NB4 (cell line): Measurements from ENCODE around the gene TARBP1.

Source experiments
- POLR2A ChIP-seq: IDR thresholded peaks from 2 replicates; pipeline ENCODE4 v1.6.1; 2011; ENCODE audit warnings: mild to moderate bottlenecking; ENCODE audit not compliant: insufficient read length; ENCODE audit errors: extremely low read depth
- TF ChIP-seq, protein P1 (sequence below): IDR thresholded peaks from one replicate; pipeline ENCODE4 v1.5.1; 2012; ENCODE audit warnings: low read depth, low read length

- TF ChIP-seq, protein P1, sequence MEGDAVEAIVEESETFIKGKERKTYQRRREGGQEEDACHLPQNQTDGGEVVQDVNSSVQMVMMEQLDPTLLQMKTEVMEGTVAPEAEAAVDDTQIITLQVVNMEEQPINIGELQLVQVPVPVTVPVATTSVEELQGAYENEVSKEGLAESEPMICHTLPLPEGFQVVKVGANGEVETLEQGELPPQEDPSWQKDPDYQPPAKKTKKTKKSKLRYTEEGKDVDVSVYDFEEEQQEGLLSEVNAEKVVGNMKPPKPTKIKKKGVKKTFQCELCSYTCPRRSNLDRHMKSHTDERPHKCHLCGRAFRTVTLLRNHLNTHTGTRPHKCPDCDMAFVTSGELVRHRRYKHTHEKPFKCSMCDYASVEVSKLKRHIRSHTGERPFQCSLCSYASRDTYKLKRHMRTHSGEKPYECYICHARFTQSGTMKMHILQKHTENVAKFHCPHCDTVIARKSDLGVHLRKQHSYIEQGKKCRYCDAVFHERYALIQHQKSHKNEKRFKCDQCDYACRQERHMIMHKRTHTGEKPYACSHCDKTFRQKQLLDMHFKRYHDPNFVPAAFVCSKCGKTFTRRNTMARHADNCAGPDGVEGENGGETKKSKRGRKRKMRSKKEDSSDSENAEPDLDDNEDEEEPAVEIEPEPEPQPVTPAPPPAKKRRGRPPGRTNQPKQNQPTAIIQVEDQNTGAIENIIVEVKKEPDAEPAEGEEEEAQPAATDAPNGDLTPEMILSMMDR, result no peak
- no peak for TF ChIP-seq POLR2A
These were observed 20.5 kb downstream of the TARBP1 start for GRCh38 chr1:234458352-234459017.
